Panc1 (cell line): ENCODE results near the gene TAS2R38. TPM values are rescaled to one million over a fixed set of nuclear protein-coding genes. Genes with fewer than 3 reads are reported as not detected.

Experiments used
- ATAC-seq: fragments of 200-7000 bp; cut with Tn5 transposase; 2 replicates; pipeline ENCODE4 v1.9.1; 2020; ENCODE audit warnings: mild to moderate bottlenecking, moderate library complexity
- BruUV-seq: library from RNA; stranded (reverse); fragments of 400-500 nt; replicated peaks from 2 replicates; lab custom pipeline; 2021; lab: Mats Ljungman, UMichigan
- CTCF ChIA-PET: fragments of 300-600 bp; sonication (Branson Sonifier 250); formaldehyde crosslinking; loops from one replicate; lab custom pipeline; 2022; ENCODE audit warnings: antibody characterized with exemption; lab: Charles Lee
- POLR2A ChIA-PET: fragments of 300-600 bp; sonication (Branson Sonifier 250); formaldehyde crosslinking; loops from one replicate; lab custom pipeline; 2022; ENCODE audit warnings: antibody characterized with exemption; lab: Charles Lee
- DNase-seq: peaks from one replicate; pipeline ENCODE4 v3.0.0-alpha.2; 2010; ENCODE audit warnings: low read depth, low spot score
- H3K27ac ChIP-seq: 2 replicates; pipeline ENCODE4 v1.5.1; 2011; ENCODE audit warnings: mild to moderate bottlenecking, low read length, inconsistent platforms
- H3K27me3 ChIP-seq: fragments of 200-500 bp; sonication (Bioruptor generic); 2 replicates; pipeline ENCODE4 v1.6.0; 2014; ENCODE audit warnings: low read length, inconsistent platforms; ENCODE audit not compliant: control insufficient read depth, insufficient read depth
- H3K36me3 ChIP-seq: fragments of 200-500 bp; sonication (Bioruptor generic); 2 replicates; pipeline ENCODE4 v1.5.1; 2014; ENCODE audit warnings: inconsistent platforms, mild to moderate bottlenecking, low read length, moderate library complexity; ENCODE audit not compliant: control insufficient read depth, insufficient read depth
- H3K4me1 ChIP-seq: 2 replicates; pipeline ENCODE4 v1.5.1; 2011; ENCODE audit warnings: inconsistent platforms, mild to moderate bottlenecking, low read length, moderate library complexity; ENCODE audit not compliant: control insufficient read depth, insufficient read depth
- H3K4me3 ChIP-seq, 2 experiments: 2 replicates each; pipeline ENCODE4 v1.5.1; 2011 to 2012; ENCODE audit warnings: low read depth in 2 of 2, low read length in 2 of 2, mild to moderate bottlenecking in 2 of 2, inconsistent platforms in 1 of 2, moderate library complexity in 1 of 2
- H3K9me3 ChIP-seq: fragments of 200-500 bp; sonication (Bioruptor generic); 2 replicates; pipeline ENCODE4 v1.5.1; 2014; ENCODE audit warnings: low read depth, mild to moderate bottlenecking, inconsistent platforms, low read length, moderate library complexity; ENCODE audit not compliant: control insufficient read depth, insufficient read depth
- CTCF ChIP-seq: fragments of 450-650 bp; IDR thresholded peaks from 2 replicates; pipeline ENCODE4 v1.5.1; 2017; ENCODE audit warnings: mild to moderate bottlenecking
- POLR2AphosphoS5 ChIP-seq: IDR thresholded peaks from 2 replicates; pipeline ENCODE4 v1.6.1; 2012; ENCODE audit warnings: mild to moderate bottlenecking, low read depth, low read length, moderate library complexity
- REST ChIP-seq, 2 experiments: IDR thresholded peaks; 2 replicates each; pipeline ENCODE4 v1.6.1; 2011 to 2012; ENCODE audit warnings: low read depth in 2 of 2, control low read depth in 1 of 2, low read length in 1 of 2, mild to moderate bottlenecking in 1 of 2, moderate library complexity in 1 of 2; ENCODE audit not compliant: insufficient read depth in 1 of 2
- SIN3A ChIP-seq: IDR thresholded peaks from 2 replicates; pipeline ENCODE4 v1.6.1; 2012; ENCODE audit warnings: low read depth, mild to moderate bottlenecking, low read length, moderate library complexity, borderline replicate concordance; ENCODE audit not compliant: insufficient read depth
- TCF7L2 ChIP-seq: IDR thresholded peaks from 2 replicates; pipeline ENCODE4 v1.6.1; 2011; ENCODE audit warnings: mild to moderate bottlenecking, low read depth, low read length, inconsistent platforms
- in situ Hi-C: cut with HindIII; loops from 2 replicates; pipeline ENCODE4 v1.10.0; 2016; ENCODE audit warnings: low sequenced_read_pairs, low pct_unique_long_range_greater_than_20kb
- intact Hi-C: fragments of 100-400 bp; cut with micrococcal nuclease; formaldehyde crosslinking; loops from one replicate; pipeline ENCODE4 v1.10.0; 2022; ENCODE audit not compliant: unreplicated experiment
- total RNA-seq: library from RNA; stranded (reverse); gene quantifications from one replicate; pipeline ENCODE4 v1.2.1, GENCODE V29; 2021; ENCODE audit not compliant: unreplicated experiment

TAS2R38 gene
- total RNA-seq, 1 experiment from 2014 or later, result not detected

GRCh38 chr7:141945356-141945755, 28.2 kb downstream of the TAS2R38 start:
- no peak for DNase-seq
- TF ChIP-seq POLR2AphosphoS5 (no peak), SIN3A (no peak), TCF7L2 (no peak), CTCF (no peak), REST (IDR thresholded peaks at IDR 0.05; ENCODE audit: insufficient read depth in 1 of 2, low read depth in 2 of 2, low read length in 1 of 2) (no peak)
- intact Hi-C loops, result no loop called here
- no peaks in the 10 kb centered on the region for H3K27me3 ChIP-seq
- POLR2A ChIA-PET, result no interaction called here
- no peaks in the 10 kb centered on the region for H3K4me1 ChIP-seq
- in situ Hi-C loops, result no loop called here
- no peaks in the 10 kb centered on the region for H3K9me3 ChIP-seq
- CTCF ChIA-PET, result no interaction called here
- BruUV-seq, result no TSS peak
- ATAC-seq, result no peak
- no peak overlapping the region for H3K27ac ChIP-seq
- no peaks in the 10 kb centered on the region for H3K36me3 ChIP-seq
- no peak overlapping the region for H3K4me3 ChIP-seq

- H3K27me3 ChIP-seq, result no peaks in the 10 kb centered on the region
- in situ Hi-C loops, result no loop called here
- TF ChIP-seq REST (IDR thresholded peaks at IDR 0.05; ENCODE audit: insufficient read depth in 1 of 2, low read depth in 2 of 2, low read length in 1 of 2) (no peak), POLR2AphosphoS5 (no peak), CTCF (no peak), SIN3A (no peak), TCF7L2 (no peak)
- H3K27ac ChIP-seq, result no peak overlapping the region
- no TSS peak for BruUV-seq
- ATAC-seq (no peak), DNase-seq (no peak)
- H3K36me3 ChIP-seq, result no peaks in the 10 kb centered on the region
- CTCF ChIA-PET, result no interaction called here
- intact Hi-C loops, result no loop called here
- no peak overlapping the region for H3K4me3 ChIP-seq
- POLR2A ChIA-PET, result no interaction called here
- H3K4me1 ChIP-seq, result no peaks in the 10 kb centered on the region
- no peaks in the 10 kb centered on the region for H3K9me3 ChIP-seq
Observed at GRCh38 chr7:141944811-141945210, 28.8 kb downstream of the TAS2R38 start.
